NCI-H2029 (cell line): ENCODE data around the gene WWOX.

Source experiments
- DNase-seq: peaks from one replicate; lab custom pipeline; 2025; lab: John Stamatoyannopoulos, UW

The WWOX gene

DNA sequence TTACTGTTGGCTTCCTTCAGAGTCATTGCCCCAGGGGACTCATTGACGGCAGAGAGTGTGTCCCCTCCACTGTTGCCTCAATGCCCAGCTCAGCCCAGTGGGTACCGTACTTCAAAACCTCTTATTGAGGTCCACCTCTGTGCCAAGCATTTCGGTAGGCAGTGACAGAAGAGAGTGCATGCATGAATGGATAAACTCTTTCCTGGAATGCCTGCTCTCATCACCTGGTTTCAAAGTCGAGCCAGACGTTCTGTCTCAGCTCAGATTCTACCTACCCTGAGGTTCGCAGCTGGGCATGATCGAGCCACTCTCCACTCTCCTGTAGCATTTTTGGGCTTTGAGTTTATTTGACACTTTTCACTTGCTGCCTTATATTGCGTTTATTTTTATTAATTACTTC, 854.1 kb downstream of the WWOX start:
- DNase-seq: no peak

DNA sequence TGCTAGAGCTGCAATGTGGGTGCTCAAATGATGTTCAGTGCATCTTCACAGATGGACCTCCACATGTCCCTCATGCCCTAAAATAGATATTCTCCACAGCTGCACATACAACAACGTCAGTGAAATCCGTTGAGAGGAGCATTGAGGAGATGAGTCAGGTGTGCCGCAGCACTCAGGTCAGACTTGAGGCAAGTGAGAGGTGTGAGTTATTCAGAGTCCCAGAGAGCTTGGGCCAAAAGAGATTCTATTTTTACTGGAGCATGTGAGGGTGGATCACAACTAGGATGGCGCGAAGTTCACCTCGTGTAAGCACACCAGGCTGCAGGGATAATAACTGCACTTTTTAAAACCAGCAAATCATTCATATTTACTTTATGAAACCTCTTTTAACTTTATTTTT, 855.8 kb downstream of the WWOX start:
- DNase-seq: no peak

DNA sequence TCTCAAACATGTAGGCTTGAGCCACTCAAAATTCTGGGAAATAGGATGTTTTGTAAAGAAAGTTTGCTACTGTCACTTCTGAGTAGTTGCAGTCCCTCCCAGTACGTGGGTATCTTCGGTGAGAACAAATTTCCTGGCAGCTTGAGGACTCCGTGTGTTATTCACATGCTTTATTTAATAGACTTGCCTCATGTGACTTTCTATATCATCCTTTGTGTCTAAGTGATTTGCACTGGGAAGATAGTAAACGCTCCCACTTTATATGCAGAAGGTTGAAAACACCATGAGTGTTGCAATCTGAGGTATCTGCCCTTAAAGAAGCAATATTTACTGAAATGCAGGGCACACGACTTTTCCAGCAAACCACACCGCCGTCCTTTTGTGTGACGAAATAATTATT, 857.4 kb downstream of the WWOX start:
- no peak for DNase-seq

DNA sequence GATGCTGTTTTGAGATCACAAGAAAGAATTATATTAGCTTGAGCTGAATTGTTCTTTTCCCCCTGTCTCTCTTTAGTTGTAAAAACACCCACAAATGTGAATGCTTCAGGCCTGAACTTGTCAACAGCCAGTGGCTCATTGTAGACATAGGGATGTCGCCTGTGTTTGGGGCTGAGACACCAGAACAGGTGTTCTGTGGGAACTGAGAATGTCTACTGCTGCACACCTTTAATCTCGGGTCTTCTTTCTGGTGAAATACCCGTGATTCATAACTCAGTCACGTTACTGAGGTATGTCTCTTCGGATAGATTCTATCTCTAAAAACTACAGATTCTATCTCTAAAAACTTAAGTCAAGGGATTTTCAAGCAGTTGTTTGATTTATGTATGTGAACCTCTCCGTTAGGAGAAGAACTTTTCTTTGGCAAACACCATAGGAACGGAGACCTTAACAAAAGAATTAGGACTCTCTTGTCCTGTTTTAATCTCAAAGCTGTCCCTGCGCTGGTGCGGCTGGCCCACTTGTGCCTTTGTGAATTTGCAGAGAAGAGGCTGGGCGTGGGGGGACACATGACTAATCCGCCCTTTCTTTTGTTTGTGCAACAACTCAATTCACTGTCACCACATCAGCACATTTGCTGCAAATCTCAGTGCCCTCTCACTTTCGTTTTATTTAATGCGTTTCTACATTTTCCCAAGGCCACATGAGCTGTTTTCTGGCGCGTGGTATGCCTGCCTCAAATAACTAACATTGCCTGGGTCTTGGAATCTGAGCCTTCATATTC, 858.1 kb downstream of the WWOX start:
- no peak for DNase-seq

DNA sequence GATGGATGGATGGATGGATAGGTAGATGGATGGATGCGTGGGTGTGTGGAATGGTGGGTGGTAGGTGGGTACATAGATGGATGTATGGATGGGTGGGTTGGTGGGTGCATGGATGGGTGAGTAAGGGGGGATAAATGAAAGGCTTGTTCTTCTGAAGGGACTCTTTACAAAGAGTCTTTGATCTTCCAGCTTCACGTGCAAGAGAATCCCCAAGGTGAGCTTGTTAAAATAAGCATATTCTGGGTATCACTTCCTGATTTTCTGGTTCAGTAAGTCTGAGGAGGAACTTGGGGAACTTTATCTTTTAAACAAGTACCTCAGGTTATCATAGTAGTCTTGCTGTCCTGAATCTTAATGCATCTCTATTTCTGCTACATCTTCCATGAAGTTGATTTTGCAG, 862.0 kb downstream of the WWOX start:
- no peak for DNase-seq

DNA sequence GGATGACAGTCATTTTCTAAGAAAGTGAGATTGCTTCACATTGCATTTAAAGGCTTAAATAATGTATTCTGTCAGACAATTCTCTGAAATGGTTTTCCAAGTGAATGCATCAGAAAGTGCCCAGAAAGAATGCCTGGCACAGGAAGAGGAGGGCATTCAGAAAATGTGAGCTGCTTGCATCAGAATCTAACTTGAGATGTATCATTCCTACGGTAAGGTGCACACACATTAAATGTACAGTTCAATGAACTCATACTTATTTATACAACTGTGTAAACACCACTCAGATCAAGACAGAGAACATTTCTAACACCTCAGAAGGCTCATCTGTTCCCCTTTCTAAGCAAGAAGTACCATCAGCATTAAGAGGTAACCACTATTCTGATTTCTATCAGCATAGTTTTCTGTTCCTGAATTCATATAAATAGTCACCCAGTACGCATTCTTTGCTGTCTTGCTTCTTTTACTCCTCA, 863.0 kb downstream of the WWOX start:
- no peak for DNase-seq

DNA sequence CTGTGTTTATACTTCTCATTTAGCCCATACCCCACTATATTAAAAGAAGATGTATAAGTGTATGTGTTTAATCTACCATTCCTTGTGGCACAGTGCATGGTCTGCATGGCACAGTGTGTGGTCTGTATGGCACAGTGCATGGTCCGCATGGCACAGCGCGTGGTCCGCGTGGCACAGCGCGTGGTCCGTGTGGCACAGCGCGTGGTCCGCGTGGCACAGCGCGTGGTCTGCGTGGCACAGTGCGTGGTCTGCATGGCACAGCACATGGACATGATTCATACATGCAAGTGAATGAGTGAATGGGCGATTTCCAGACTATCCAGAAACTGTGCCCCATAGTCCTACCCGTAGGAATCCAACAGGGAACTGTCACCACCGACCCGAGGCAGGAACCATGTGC, 868.5 kb downstream of the WWOX start:
- DNase-seq: no peak

DNA sequence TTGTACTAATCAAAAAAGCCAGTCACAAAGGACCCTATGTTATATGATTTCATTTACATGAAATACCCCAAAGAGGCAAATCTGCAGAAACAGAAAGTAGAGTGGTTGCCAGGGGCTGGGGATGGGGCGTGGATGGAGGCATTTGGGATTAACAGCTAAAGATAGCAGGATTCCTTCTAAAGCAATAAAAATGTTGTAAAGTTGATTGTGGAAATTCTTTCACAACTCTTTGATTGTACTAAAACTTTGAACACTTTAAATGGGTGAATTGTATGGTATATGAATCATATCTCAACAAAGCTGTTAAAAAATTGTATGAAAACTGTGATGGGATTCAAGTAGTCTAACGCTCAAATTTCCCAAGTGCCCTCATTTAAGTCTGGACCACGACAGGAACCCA, 870.3 kb downstream of the WWOX start:
- no peak for DNase-seq

DNA sequence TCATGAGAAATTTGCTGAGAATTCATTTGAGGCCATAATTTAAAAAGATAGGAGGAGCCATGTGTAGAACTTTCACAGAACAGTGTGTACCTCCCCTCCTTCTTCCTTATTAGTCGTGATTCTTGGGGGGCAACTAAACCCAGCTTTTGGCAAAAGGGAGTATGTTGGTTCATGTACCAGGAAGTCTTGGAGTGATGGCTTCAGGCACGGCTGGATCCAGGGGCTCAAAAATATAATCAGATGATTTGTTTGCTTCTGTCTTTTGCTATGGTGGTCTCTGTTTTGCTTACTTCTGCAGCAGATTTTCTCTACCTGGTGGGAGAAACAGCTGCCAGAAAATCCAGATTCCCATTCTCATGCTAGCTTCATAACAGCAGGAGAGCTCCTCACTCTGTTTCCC, 871.2 kb downstream of the WWOX start:
- DNase-seq: no peak

DNA sequence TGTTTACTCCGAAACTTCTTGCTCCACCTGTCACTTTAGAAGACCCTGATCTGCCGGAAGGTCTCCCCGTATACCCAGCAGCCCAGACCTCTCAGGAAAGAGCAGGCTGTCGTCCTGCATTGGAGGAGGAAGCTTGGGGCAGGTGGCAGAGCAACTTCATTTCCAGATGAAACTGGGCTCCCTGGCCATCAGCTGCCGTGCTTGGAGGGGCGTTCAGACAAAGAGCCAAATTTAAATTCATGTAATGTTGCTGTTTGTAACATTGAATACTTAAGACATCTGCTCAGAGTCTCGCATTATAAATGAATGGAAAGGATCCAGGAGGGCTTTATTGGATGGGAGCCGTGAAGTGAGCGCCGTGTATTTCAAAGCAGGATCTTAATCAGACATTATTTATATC, 872.6 kb downstream of the WWOX start:
- DNase-seq: no peak

DNA sequence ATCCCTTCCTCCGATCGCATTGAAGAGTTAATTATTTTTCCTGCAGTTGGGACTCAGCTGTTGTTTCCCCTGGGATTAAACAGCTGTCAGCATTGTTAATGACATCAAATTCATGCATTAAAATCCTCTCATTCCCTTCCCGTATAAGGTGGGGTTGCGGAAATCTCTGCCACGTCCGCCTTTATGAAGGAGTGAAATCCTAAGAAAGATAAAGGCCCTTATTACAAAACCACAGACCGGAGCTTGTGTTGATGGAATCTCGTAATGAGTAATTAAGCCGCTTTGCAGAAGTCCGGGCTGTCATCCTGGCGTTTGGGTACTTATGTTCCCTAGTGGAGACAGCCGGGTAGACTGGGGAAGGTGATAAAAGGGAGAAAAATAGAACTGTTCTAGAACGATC, 873.5 kb downstream of the WWOX start:
- no peak for DNase-seq

DNA sequence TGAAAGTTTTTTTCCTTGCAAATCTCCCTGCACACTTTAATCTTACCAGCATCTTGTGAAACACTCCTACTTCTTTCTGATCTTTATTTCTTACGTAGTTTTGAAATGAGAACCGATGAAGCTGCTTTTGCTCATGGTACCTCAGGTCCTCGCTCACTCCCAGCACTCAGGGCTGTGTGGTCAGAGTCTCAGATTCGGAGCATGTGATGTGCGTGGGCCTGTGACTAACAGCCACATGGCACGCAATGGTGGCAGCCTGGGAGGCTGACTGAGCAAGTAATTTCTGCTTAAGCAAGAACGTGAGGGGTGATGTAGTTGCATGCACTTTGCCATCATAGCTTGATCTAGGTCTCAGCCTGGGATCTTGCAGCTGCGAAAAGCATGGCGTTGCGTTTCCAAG, 876.8 kb downstream of the WWOX start:
- DNase-seq: no peak

DNA sequence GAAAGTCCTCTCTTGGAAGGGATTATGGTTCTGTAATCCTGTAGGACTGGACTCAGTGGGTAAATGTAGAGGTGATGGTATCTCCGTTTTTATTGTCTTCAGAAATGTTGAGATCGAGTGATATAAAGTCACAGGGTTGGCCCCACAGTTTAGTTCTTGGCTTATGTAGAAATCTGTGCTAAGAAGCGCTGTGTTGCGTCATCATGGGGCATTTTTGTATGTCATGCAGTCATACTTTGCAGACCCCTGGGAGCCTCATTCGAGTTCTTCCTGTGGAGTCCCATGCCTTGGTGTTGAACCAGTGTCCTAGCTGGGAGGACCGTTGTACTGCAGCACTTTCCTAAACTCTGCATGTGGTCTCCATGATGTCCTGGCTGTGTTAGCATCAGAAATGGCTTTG, 881.4 kb downstream of the WWOX start:
- no peak for DNase-seq

DNA sequence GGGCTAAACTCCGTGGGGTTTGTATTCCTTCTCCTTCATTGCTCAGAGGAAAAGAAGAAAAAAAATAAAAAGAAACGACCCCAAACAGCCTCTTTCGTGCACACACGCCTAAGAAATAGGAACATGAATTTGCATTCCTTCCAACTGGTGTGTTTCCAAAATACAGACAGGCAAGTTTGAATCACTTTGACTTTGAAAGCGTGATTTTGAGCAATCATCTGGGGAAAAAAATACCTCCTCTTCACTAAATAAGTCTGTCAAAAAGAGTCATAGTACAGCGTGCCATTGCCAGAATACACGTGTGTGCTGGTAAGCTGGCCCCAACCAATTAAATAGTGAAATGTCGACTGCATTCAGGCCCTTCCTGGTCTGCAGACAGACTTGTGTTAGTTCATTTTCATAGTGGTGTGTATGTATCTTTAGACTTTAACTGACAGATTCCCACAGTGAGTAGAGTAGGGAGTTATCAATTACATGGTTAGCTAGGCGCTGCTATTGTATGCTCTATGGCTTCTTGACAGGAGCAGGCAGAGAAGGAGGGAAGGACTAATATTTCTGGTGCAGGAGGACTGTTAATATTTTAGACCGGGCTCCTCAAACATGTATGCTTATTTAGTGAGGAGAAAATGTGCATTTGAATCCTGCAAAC, 882.8 kb downstream of the WWOX start:
- DNase-seq: no peak

DNA sequence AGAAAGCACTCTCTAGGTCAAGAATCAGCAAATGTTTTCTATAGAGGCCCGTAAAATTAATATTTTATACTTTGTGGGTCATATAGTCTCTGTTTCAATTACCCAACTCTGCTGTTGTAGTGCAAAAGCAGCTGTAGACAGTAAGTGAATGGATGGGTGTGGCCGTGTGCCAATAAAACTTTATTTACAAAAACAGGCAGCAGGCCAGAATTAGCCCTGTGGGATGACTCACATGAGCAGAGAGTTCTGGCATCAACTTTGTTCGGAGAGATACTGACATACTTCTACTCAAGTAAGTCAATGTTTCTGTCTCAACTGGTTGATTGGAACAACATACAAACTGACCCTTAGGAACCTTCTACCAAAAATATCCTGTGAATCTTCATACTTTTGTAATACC, 884.9 kb downstream of the WWOX start:
- no peak for DNase-seq

DNA sequence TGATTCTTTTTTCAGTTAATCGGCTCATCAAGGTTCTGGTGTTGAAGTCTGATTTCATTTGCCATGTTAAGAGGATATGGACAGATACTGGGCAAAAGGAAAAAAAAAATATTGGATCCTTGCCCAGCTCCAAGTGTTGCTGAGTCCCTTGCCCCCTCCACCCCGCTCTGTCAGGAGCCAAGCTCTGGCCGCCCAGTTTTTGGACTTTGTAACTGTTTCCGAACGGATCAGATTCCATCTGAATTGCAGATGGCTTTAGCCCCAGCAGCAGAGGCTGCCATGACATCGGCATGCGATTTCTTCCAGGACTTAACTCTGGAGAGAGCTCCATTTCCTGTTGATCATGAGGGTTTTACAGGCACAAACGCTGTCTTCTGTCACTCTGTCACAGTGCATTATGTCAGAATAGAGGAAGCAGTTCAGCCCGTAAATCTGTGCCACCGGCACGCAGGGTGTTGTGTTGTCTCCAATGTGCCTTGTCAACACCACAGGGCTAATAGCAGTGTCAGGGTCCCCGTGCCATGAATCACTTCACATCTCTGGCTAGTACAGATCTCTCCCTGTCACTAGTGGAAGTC, 885.5 kb downstream of the WWOX start:
- DNase-seq: no peak

DNA sequence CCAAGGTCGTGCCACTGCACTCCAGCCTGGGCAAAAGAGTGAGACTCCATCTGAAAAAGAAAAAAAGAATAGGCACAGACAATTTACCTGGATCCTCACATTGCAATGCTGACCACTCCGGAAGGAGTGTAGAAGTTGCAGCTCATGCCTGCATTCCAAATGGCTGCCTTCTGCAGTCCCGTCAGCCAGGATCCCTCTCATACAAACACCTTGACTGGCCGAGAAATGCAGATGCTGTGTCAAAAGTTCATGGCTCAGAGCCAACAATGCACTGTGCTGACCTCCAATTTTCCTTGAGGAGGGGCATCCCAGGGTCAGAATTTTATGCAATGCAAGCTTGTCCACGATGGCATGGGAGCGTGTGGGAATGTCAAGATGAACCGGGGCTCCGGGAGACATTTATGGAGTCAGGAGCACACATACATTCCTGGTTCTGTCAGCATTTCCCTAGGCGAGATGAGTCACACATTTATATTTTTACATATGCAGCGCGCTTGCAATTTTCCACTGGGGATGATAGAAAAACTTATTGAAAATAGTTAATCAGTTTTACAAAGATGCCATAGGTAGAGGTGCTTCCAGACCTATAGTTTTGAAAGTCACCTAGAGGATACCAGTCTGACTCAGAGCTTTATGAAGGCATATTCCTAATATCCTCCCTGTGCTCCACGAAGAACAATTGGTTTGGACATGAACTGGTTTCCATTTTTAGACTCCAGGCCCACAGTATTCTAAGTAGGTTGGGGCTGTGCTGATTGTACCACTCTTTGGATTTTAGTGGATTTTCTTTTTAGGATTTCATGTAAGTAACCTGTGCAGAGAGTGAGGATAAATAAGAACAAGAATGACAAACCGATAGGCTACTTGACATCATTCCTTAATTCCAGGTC, 886.5 kb downstream of the WWOX start:
- no peak for DNase-seq

DNA sequence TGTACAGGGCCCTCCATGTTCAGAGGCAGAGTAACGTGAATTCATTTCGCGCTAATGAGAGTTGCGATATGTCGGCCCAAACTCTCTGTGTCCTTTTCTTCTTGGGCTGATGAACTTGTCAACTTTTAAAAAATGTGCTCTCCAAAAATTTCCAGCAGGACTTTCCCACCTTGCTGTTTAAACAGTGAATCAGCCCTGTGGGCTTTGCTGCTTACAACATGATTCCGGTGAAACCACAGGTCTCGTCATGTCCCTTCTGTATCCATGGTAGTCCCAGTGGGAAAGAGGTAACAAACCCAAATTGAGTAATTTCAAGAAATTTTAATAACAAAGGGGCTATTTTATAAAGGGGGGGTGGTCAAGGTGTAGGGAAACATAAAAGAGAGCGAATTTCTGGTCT, 888.2 kb downstream of the WWOX start:
- DNase-seq: no peak

DNA sequence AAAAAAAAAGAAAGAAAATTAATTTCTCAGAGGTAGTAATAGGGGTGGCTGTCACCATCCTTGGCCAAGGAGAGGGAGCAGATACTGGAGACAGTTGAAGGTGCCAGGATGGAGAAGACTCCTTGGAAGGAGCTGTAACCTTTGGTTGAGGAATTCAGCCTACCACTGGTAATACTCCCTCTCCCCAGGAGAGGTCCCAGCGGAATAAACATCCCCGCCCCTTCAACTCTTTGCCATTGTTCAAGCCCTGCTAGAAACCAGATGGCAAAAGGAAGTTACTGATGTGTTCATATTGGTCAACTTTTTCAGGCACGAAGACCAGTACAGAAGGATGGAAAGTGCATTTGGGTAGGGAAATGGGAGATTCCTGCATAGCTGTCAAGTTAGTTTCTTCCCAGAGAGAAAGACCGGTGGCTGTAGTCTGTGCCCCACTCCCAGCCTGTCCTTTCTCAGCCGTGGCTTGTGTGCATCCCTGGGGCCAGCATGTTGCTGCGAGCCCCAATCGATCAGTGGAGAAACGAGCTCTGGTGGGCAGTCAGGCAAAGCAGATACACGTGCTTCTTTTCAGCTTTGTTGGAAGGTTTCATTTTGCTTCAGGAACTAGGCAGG, 889.0 kb downstream of the WWOX start:
- no peak for DNase-seq

DNA sequence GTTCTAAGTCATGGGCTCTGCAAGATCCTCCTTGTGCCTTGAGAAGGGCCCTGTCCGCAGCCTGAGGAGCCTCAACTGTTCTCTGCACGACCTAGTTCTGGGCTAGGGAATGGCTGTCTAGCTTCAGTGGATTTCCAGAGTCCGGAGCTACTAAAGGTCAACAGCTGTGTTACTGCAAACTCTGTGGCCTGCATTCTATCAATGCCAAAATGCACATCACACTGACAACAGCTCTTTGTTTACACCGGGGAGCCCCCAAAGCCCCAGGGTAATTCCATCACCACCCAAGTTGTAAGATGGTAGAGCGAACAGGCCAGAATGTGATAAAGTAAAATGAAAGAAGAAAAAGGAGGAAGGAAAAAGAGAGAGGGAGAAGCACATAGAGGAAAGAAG, 890.9 kb downstream of the WWOX start:
- DNase-seq: no peak

DNA sequence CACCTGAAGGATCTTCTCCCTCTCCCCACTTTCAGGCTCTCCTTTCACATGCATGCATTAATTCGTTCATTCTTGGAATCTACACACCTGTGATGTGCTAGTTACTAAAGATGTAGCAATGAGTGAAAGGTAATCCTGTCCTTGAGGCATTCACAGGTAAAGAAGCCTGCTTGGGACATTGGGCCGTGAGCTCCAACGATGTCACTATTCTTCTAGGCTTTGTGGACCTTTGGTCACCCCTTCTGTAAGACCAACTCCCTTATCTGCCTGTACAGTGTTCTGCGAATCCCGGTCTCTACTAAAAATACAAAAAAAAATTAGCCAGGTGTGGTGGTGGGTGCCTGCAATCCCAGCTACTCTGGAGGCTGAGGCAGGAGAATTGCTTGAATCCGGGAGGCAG, 892.5 kb downstream of the WWOX start:
- DNase-seq: no peak

DNA sequence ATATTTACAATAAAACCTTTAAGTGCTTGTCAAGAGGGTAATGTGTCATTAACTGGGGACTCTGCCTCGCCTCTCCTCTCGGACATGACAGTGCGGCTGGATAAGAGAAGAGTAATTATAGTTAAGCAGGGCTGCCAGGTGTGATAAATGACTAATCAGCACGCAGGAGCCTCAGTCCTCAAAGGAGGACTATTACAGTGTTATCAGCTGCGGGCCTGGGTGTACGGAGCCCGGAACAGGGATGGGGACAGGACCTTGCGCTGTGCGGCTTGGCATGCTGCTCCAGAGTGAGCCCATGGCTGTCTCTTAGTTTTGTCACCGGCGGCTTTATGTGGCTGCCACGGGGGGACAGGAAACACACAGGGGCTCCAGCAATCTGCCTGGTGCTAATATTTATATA, 893.9 kb downstream of the WWOX start:
- DNase-seq: no peak
